IMR-90 (cell line): Measurements from ENCODE around the gene NAPA. TPM values are rescaled to one million over a fixed set of nuclear protein-coding genes. Genes with fewer than 3 reads are reported as not detected.

Source experiments
- ATAC-seq: fragments of 200-7000 bp; cut with Tn5 transposase; 2 replicates; pipeline ENCODE4 v1.9.1; 2020; ENCODE audit warnings: low read depth, mild to moderate bottlenecking, moderate library complexity
- BruUV-seq: library from RNA; stranded (reverse); fragments of 400-500 nt; replicated peaks from 2 replicates; lab custom pipeline; 2021; lab: Mats Ljungman, UMichigan
- CTCF ChIA-PET: fragments of 300-600 bp; formaldehyde crosslinking; extraction: SDS; loops from one replicate; lab custom pipeline; 2021; ENCODE audit warnings: antibody characterized with exemption; lab: Yijun Ruan, JAX
- POLR2A ChIA-PET: fragments of 300-600 bp; sonication (Branson Sonifier 250); formaldehyde crosslinking; loops from one replicate; lab custom pipeline; 2022; ENCODE audit warnings: antibody characterized with exemption; ENCODE audit not compliant: unreplicated experiment; lab: Charles Lee
- DNase-seq: peaks from one replicate; pipeline ENCODE4 v3.0.0; 2013
- H2AFZ ChIP-seq: replicated peaks from 2 replicates; pipeline ENCODE3; 2013; ENCODE audit warnings: low read length, mild to moderate bottlenecking; ENCODE audit not compliant: poor library complexity
- H2AK5ac ChIP-seq: 2 replicates; pipeline ENCODE4 v1.6.1; 2013; ENCODE audit warnings: low read depth, low read length, inconsistent platforms
- H2AK9ac ChIP-seq: replicated peaks from 2 replicates; pipeline ENCODE3; 2013; ENCODE audit warnings: mild to moderate bottlenecking, low read depth, low read length, moderate library complexity; ENCODE audit not compliant: poor library complexity
- H2BK120ac ChIP-seq: 2 replicates; pipeline ENCODE4 v1.6.1; 2013; ENCODE audit warnings: low read depth, low read length, inconsistent platforms
- H2BK15ac ChIP-seq: 3 replicates; pipeline ENCODE4 v1.6.1; 2013; ENCODE audit warnings: low read depth, low read length, inconsistent platforms
- H2BK20ac ChIP-seq: 2 replicates; pipeline ENCODE4 v1.6.1; 2013; ENCODE audit warnings: low read depth, mild to moderate bottlenecking, inconsistent platforms, low read length, moderate library complexity
- H2BK5ac ChIP-seq: 2 replicates; pipeline ENCODE4 v1.6.1; 2013; ENCODE audit warnings: mild to moderate bottlenecking, low read depth, low read length, inconsistent platforms; ENCODE audit not compliant: poor library complexity, severe bottlenecking
- H3K14ac ChIP-seq: replicated peaks from 2 replicates; pipeline ENCODE4 v1.6.1; 2013; ENCODE audit warnings: low read depth, low read length, inconsistent platforms
- H3K18ac ChIP-seq: 2 replicates; pipeline ENCODE4 v1.6.1; 2013; ENCODE audit warnings: low read depth, low read length, control low read depth
- H3K23ac ChIP-seq: 2 replicates; pipeline ENCODE4 v1.6.1; 2013; ENCODE audit warnings: low read depth, low read length, inconsistent platforms
- H3K27ac ChIP-seq: 2 replicates; pipeline ENCODE4 v1.5.1; 2013; ENCODE audit warnings: mild to moderate bottlenecking, control low read depth, low read length; ENCODE audit not compliant: insufficient read depth
- H3K27me3 ChIP-seq: 2 replicates; pipeline ENCODE4 v1.6.1; 2013; ENCODE audit warnings: low read length; ENCODE audit not compliant: control insufficient read depth, insufficient read depth
- H3K36me3 ChIP-seq: 2 replicates; pipeline ENCODE4 v1.6.1; 2013; ENCODE audit warnings: low read length, mixed read lengths; ENCODE audit not compliant: control insufficient read depth, insufficient read depth
- H3K4ac ChIP-seq: 2 replicates; pipeline ENCODE4 v1.6.1; 2013; ENCODE audit warnings: low read depth, low read length, inconsistent platforms
- H3K4me1 ChIP-seq: 2 replicates; pipeline ENCODE4 v1.6.1; 2013; ENCODE audit warnings: low read length, mixed read lengths; ENCODE audit not compliant: control insufficient read depth, insufficient read depth
- H3K4me2 ChIP-seq: 2 replicates; pipeline ENCODE4 v1.6.1; 2013; ENCODE audit warnings: low read depth, mild to moderate bottlenecking, control low read depth, low read length, moderate library complexity
- H3K4me3 ChIP-seq: 2 replicates; pipeline ENCODE4 v1.5.1; 2013; ENCODE audit warnings: low read depth, mild to moderate bottlenecking, control low read depth, low read length, moderate library complexity; ENCODE audit not compliant: insufficient read depth
- H3K56ac ChIP-seq: 2 replicates; pipeline ENCODE4 v1.6.1; 2013; ENCODE audit warnings: low read length, inconsistent platforms; ENCODE audit not compliant: insufficient read depth; ENCODE audit errors: extremely low read depth
- H3K79me1 ChIP-seq, 2 experiments: 2 replicates each; pipeline ENCODE4 v1.6.1; 2013; ENCODE audit warnings: low read length in 2 of 2, inconsistent platforms in 1 of 2, low read depth in 1 of 2
- H3K9ac ChIP-seq: 2 replicates; pipeline ENCODE4 v1.6.1; 2013; ENCODE audit warnings: low read depth, low read length, control low read depth
- H3K9me1 ChIP-seq: 2 replicates; pipeline ENCODE4 v1.6.1; 2013; ENCODE audit warnings: low read length, inconsistent platforms; ENCODE audit not compliant: insufficient read depth
- H3K9me3 ChIP-seq: 2 replicates; pipeline ENCODE4 v1.6.1; 2013; ENCODE audit warnings: low read length; ENCODE audit not compliant: control insufficient read depth, insufficient read depth
- H4K20me1 ChIP-seq: 2 replicates; pipeline ENCODE4 v1.6.1; 2013; ENCODE audit warnings: low read length, inconsistent platforms; ENCODE audit not compliant: insufficient read depth
- H4K5ac ChIP-seq: 2 replicates; pipeline ENCODE4 v1.6.1; 2013; ENCODE audit warnings: mild to moderate bottlenecking, low read depth, low read length, control low read depth
- H4K8ac ChIP-seq, 2 experiments: 2 replicates each; pipeline ENCODE4 v1.6.1; 2013; ENCODE audit warnings: low read depth in 2 of 2, low read length in 2 of 2, control low read depth in 1 of 2, inconsistent platforms in 1 of 2
- H4K91ac ChIP-seq: 2 replicates; pipeline ENCODE4 v1.6.1; 2013; ENCODE audit warnings: low read depth, low read length, inconsistent platforms; ENCODE audit not compliant: insufficient read depth
- BHLHE40 ChIP-seq: fragments of 150-350 bp; IDR thresholded peaks from 2 replicates; pipeline ENCODE4 v1.6.1; 2016; ENCODE audit warnings: mild to moderate bottlenecking, low read depth, low read length
- FOS ChIP-seq: fragments of 150-350 bp; IDR thresholded peaks from 2 replicates; pipeline ENCODE4 v1.6.1; 2016; ENCODE audit warnings: low read depth, low read length
- MAFK ChIP-seq: IDR thresholded peaks from 2 replicates; pipeline ENCODE4 v1.6.1; 2012; ENCODE audit warnings: low read depth, low read length, improper control_type of control experiment
- MAZ ChIP-seq: IDR thresholded peaks from 2 replicates; pipeline ENCODE4 v1.6.1; 2012; ENCODE audit warnings: low read depth, mild to moderate bottlenecking, low read length, improper control_type of control experiment, moderate library complexity, borderline replicate concordance
- POLR2A ChIP-seq: IDR thresholded peaks from 2 replicates; pipeline ENCODE4 v1.6.1; 2012; ENCODE audit warnings: mild to moderate bottlenecking, low read depth, low read length
- RAD21 ChIP-seq: IDR thresholded peaks from 2 replicates; pipeline ENCODE4 v1.6.1; 2012; ENCODE audit warnings: low read length, improper control_type of control experiment
- RCOR1 ChIP-seq: IDR thresholded peaks from 2 replicates; pipeline ENCODE4 v1.6.1; 2012; ENCODE audit warnings: mild to moderate bottlenecking, low read length, improper control_type of control experiment; ENCODE audit not compliant: insufficient replicate concordance
- RFX5 ChIP-seq: IDR thresholded peaks from 2 replicates; pipeline ENCODE4 v1.8.0; 2012; ENCODE audit warnings: low read depth, mild to moderate bottlenecking, low read length, moderate library complexity
- WGBS, 2 experiments: methylation state at CpG; one replicate each; pipeline versions ENCODE4 v1.1.5 to v1.1.7; 2013; ENCODE audit warnings: missing lambda C conversion rate in 2 of 2; ENCODE audit not compliant: insufficient read length in 1 of 2; ENCODE audit errors: extremely low coverage in 2 of 2; 5-methylcytosine and 5-hydroxymethylcytosine counted together
- dilution Hi-C: fragments of 300-500 bp; cut with HindIII; formaldehyde crosslinking; loops from one replicate; pipeline ENCODE4 v1.14.3; 2018; ENCODE audit warnings: low sequenced_read_pairs; ENCODE audit not compliant: unreplicated experiment
- in situ Hi-C: fragments of 300-500 bp; cut with MboI; formaldehyde crosslinking; loops from 3 replicates; pipeline ENCODE4 v1.14.3; 2019; ENCODE audit warnings: low sequenced_read_pairs, inconsistent platforms, mixed read lengths
- intact Hi-C: fragments of 100-400 bp; cut with micrococcal nuclease; formaldehyde crosslinking; loops from 2 replicates; pipeline ENCODE4 v1.10.0; 2022
- polyA plus RNA-seq, 3 experiments: library from polyadenylated mRNA; depleted of rRNA; stranded (reverse); fragments of >200 nt; gene quantifications; 2 replicates each; pipeline ENCODE4 v1.2.3, GENCODE V29; 2012; ENCODE audit warnings: low replicate concordance in 1 of 3
- total RNA-seq: library from RNA; depleted of rRNA; stranded (reverse); fragments of >200 nt; gene quantifications from 2 replicates; pipeline ENCODE4 v1.2.3, GENCODE V29; 2012
- TF ChIP-seq, protein P1 (sequence below): fragments of 150-350 bp; IDR thresholded peaks from 2 replicates; pipeline ENCODE4 v1.6.1; 2017; ENCODE audit warnings: mild to moderate bottlenecking, antibody characterized with exemption, low read length, low read depth
- TF ChIP-seq, protein P2 (sequence below): conservative IDR thresholded peaks from 2 replicates; pipeline ENCODE4 v1.5.1; 2012; ENCODE audit warnings: mild to moderate bottlenecking, low read depth, low read length, improper control_type of control experiment

NAPA gene
- total and polyA plus RNA-seq, 2 of the 4 experiments (the other 2 are of a cell fraction) = 76.4 to 126 TPM

DNA sequence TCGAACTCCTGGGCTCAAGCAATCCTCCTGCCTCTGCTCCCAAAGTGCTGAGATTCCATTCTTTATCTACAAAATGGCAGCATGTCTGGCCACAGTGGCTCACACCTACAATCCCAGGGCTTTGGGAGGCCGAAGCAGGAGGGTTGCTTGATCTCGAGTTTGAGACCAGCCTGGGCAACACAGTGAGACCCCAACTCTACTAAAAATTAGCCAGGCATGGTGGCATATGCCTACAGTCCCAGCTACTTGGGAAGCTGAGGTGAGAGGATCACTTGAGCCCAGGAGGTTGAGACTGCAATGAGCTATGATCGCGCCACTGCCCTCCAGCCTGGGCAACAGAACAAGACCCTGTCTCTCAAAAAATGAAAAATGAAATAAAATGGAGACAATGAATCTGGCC lies 6.1 kb downstream of the NAPA start:
- peaks cover 20% of the 10 kb centered on the region for H3K9me1 ChIP-seq
- no TSS peak for BruUV-seq
- ChIA-PET POLR2A (no interaction called here), CTCF (no interaction called here)
- no peak overlapping the region for H4K91ac ChIP-seq
- H3K9me3 ChIP-seq = no peaks in the 10 kb centered on the region
- DNase-seq = no peak
- H3K79me1 ChIP-seq = peaks cover 39 to 93% of the 10 kb centered on the region in 2 experiments
- H2AK5ac ChIP-seq = no peak overlapping the region
- no peak for ATAC-seq
- H4K8ac ChIP-seq = no peak overlapping the region
- intact Hi-C loops (no loop called here), in situ Hi-C loops (no loop called here), dilution Hi-C loops (no loop called here)
- H2BK15ac ChIP-seq = no peak overlapping the region
- no peak overlapping the region for H2AK9ac ChIP-seq
- H4K5ac ChIP-seq = no peak overlapping the region
- no peak overlapping the region for H3K18ac ChIP-seq
- H3K56ac ChIP-seq = no peak overlapping the region
- peaks cover 18% of the 10 kb centered on the region for H3K4me1 ChIP-seq
- WGBS, 2 experiments = 100% methylated on average over 1 of the region's 5 CpGs; no CpG with 5 or more reads in 1 of the 2 experiments
- no peak for TF ChIP-seq RCOR1
- TF ChIP-seq POLR2A = no peak
- TF ChIP-seq BHLHE40 = no peak
- TF ChIP-seq FOS = no peak
- no peak for TF ChIP-seq RAD21
- no peak for TF ChIP-seq RFX5
- no peak for TF ChIP-seq MAZ
- TF ChIP-seq, protein P1, sequence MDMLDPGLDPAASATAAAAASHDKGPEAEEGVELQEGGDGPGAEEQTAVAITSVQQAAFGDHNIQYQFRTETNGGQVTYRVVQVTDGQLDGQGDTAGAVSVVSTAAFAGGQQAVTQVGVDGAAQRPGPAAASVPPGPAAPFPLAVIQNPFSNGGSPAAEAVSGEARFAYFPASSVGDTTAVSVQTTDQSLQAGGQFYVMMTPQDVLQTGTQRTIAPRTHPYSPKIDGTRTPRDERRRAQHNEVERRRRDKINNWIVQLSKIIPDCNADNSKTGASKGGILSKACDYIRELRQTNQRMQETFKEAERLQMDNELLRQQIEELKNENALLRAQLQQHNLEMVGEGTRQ = no peak
- TF ChIP-seq, protein P2, sequence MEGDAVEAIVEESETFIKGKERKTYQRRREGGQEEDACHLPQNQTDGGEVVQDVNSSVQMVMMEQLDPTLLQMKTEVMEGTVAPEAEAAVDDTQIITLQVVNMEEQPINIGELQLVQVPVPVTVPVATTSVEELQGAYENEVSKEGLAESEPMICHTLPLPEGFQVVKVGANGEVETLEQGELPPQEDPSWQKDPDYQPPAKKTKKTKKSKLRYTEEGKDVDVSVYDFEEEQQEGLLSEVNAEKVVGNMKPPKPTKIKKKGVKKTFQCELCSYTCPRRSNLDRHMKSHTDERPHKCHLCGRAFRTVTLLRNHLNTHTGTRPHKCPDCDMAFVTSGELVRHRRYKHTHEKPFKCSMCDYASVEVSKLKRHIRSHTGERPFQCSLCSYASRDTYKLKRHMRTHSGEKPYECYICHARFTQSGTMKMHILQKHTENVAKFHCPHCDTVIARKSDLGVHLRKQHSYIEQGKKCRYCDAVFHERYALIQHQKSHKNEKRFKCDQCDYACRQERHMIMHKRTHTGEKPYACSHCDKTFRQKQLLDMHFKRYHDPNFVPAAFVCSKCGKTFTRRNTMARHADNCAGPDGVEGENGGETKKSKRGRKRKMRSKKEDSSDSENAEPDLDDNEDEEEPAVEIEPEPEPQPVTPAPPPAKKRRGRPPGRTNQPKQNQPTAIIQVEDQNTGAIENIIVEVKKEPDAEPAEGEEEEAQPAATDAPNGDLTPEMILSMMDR = no peak
- TF ChIP-seq MAFK = no peak
- H4K20me1 ChIP-seq = peaks cover 75% of the 10 kb centered on the region
- no peak overlapping the region for H2BK120ac ChIP-seq
- no peak overlapping the region for H2AFZ ChIP-seq
- H3K9ac ChIP-seq = no peak overlapping the region
- H2BK20ac ChIP-seq = no peak overlapping the region
- H3K36me3 ChIP-seq = peaks cover 7% of the 10 kb centered on the region
- H3K4me3 ChIP-seq = no peak overlapping the region
- no peak overlapping the region for H3K4me2 ChIP-seq
- no peak overlapping the region for H3K4ac ChIP-seq
- H3K27ac ChIP-seq = no peak overlapping the region
- no peak overlapping the region for H2BK5ac ChIP-seq
- no peak overlapping the region for H3K14ac ChIP-seq
- H3K23ac ChIP-seq = no peak overlapping the region
- H3K27me3 ChIP-seq = no peaks in the 10 kb centered on the region
